NCI-H748 (cell line): Measurements from ENCODE around the gene CELSR3.

Experiments used
- DNase-seq: peaks from one replicate; lab custom pipeline; 2025; ENCODE audit not compliant: unreplicated experiment; lab: John Stamatoyannopoulos, UW

CELSR3 gene

DNA sequence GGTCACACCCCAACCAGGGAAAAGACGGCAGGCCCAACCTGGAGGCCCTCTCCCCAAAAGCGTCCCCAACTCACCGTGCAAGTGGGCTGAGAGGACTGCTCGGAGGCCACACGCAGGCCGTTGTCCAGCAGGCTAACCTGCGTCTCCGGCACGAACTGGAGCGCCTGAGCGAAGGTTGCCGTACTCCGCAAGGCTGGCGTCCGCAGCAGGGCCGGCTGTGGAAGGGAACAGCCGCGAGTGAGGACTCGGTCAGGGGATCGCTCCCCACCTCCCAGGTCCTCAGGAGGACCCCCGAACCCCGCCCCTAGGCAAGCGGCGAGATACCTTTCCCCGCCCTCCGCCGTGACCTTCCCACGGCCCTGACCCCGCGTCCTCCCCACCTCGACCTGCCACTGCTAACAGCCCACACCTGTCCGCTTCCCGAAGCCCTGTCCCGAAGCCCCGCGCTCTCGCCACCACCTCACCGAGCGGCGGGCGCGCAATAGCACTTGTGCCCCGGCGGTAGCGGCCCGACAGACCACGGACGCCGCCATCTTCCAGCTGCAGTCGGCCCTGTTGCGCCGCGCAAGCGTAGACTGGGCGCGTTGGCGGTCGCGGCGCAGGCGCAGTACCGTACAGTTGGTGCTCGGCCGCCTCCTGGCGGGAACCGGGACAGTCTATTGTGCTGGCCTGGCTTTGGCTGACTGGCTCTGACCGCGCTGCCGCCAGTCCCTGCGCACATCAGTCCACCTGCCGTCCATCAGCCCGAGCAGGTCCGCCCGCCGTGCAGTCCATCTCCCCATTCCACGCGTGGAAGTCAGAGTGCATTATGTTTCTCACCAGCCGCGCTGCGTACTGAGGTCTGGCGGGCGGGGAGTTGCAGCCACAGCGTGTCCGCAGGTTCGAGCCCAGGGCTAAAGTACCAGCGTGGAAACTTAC lies 53.3 kb downstream of the CELSR3 start, which contains the start of gene UQCRC1:
Gene UQCRC1, minus strand, starts transcription at position 559 of the 918 bp plus-strand sequence. Its CDS starts 26 bp downstream, at position 533.
- DNase-seq = peak; percentile 89

- DNase-seq = no peak
These were observed 55.2 kb downstream of the CELSR3 start for GRCh38 chr3:48607519-48607918.

DNA sequence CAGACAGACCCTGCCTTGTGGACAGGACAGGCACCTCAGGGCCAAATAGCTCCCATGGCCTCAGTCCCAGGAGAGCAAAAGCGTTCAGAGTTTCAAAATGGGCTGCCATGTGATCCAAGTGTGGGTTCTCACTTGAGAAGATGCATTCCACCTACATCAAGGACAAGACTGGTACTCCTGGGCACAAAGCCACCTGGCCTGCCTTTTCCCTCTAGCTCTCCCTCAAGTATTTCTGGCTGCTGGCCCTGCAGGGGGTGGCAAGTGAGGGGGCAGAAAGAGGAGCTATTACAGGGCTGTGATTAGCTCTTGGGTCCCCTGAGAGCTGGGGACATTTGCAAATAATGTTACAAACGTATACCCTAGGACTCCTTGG lies 61.1 kb downstream of the CELSR3 start:
- DNase-seq = no peak

GRCh38 chr3:48600711-48601621 lies 61.7 kb downstream of the CELSR3 start:
- no peak for DNase-seq

- DNase-seq = no peak
These were observed 63.0 kb downstream of the CELSR3 start for GRCh38 chr3:48599509-48600285.

DNA sequence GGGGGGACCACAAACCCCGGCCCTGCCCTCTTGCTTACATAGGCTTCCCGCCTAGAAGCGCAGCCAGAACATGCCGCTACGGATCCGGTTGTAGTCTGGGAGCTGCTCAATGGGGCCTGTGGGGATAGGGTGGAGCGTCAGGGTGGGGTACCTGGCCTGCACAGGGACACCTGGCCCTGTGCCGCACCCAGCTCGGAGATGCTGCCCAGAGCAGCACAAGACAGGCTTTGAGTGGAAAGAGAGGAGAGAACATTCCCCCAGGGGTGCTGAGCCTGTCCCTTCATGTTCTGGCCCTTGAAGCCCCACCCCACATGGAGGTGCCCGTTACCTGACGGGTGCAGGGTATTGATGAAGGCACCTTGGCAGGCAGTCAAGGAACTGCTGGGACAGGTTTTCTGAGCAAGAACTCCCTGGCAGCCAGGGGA lies 63.6 kb downstream of the CELSR3 start:
- no peak for DNase-seq

DNA sequence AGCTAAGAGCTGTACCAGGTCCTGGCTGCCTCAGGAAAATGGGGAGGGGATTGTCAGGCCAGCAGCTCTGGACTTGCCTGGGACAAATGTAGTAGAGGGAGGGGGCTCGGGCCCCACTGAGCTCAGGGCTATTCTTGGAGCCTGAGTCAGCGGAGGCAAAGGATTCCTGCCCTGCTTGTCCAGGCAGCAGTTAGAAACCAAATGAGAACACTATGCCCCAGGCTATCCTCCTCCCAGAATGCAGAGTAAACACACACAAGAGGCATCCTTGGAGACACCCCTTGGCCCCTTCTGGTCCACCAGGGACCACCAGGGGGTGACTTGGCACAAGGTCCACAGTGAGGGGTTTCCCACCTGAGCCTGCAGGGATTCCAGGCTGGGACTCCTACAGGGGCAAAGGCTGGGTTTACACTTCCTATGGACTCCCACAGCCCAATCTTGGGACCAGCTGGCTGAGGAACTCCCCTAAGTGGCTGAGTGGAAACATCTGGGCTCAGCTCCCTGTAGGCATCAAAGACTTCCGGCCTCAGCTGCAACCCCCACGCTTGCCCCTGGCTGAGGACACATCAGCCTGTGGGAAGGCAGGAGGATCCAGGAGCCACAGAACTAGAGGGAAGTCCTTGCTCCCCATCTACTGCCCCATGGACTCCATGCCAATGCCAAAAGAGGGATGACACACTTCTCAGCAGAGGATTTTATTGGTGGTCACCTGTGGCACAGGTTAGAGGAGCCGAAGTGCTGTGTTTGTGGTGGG lies 64.2 kb downstream of the CELSR3 start:
- no peak for DNase-seq

DNA sequence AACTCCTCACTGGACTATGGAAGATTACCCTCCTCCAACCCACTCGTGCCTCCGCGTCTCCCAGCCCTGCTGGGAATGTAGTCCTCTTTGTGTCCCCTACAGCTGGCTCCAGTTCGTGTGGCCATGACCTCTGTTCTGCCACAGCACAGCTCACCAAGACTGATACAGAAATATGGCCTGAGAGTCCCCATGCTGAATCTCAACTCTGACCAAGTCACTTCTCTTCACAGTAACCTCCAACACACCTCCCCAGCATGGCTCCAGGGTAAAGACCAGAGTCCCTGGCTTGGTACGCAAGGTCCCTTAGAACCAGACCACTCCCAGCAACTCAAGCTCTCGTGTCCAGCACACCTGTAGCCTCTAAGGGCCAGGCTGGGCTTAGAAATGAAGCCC lies 65.3 kb downstream of the CELSR3 start:
- DNase-seq = no peak

GRCh38 chr3:48596676-48597407 lies 65.8 kb downstream of the CELSR3 start:
- DNase-seq = no peak

- no peak for DNase-seq
These were observed 66.5 kb downstream of the CELSR3 start for GRCh38 chr3:48596157-48596556.

DNA sequence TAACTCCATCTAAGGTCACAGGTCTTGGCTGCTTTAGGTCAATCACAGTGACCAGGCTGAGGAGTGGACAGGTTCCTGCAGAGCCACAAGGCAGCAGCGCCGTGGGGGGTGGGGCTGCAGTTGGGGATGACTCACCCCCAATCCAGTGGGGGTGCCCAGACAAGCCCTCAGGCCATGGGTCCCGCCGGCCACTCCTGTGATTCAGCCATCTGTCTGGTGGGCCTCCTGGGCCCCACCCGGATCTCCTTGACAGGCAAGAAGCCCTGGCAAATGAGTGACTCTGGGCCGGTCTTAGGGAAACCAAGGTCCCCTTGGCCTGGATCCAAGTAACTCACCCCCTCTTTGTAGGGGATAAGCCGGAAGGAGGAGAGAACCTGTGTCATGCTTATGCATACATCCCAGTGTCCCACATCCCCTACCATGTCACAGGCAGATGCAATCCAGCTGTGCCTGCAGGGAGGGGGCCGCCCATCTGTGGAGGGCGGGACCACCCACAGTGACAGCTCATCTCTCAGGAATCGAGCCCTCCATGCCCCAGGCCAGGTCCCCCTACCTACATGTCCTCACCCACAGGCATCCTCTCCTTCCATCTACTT lies 67.1 kb downstream of the CELSR3 start:
- DNase-seq = no peak

DNA sequence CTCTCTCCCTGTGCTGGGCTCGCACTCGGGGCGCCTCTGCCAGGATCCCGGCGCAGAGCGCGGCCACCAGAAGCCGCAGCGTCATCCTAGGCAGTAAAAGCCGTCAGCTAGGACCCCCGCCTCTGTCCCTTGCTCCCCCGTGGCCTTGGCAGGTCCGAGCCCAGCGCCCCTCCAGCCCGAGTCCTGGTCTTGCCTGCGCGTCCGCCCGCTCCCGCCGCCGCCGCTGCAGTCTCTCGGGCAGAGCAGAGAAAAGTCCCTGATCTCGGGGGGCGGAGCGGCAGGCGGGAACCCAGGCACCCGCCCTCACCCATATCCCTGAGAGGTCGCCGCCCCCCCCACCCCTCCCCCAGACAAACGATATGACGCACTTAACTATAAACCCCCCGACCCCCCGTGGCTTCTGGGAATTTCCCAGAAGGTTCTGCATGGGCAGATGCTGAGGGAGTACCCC lies 67.6 kb downstream of the CELSR3 start, which contains the start of gene COL7A1:
Gene COL7A1, minus strand, starts transcription at position 255 of the 451 bp plus-strand sequence. Its CDS starts 170 bp downstream, at position 85.
- DNase-seq = peak; percentile 9

- DNase-seq = no peak
These were observed 68.2 kb downstream of the CELSR3 start for GRCh38 chr3:48594417-48595049.

DNA sequence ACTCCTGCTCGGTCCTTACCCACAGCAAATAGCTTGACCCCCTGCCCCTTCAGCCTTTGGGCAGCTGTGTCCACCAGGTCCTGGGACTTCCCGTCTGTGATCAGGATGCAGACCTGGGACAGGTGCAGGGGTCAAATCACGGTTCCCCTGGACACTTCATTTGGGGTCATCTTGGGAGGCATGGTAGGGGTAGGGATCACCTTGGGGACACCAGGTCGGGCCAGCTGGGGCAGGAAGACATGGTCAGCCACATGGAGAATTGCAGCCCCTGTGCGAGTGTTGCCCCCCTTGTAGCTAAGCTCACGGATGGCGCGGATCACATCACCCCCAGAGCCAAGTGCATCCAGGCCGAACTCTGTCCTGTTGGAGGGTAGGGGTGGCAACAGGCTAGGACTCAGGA lies 69.3 kb downstream of the CELSR3 start:
- DNase-seq = no peak

GRCh38 chr3:48592519-48593087 lies 70.1 kb downstream of the CELSR3 start:
- no peak for DNase-seq

GRCh38 chr3:48591886-48592518 lies 70.7 kb downstream of the CELSR3 start:
- no peak for DNase-seq

GRCh38 chr3:48591436-48591835 lies 71.2 kb downstream of the CELSR3 start:
- no peak for DNase-seq

GRCh38 chr3:48588230-48588629 lies 74.5 kb downstream of the CELSR3 start:
- DNase-seq = no peak
